ENCODE data around the gene GPR119. TPM values are rescaled to one million over a fixed set of nuclear protein-coding genes. Genes with fewer than 3 reads are reported as not detected.
A peak's percentile ranks its signal among the peaks of the same experiment; 100 is the strongest.

The GPR119 gene
- total and polyA plus RNA-seq, 2 of the 4 experiments (the other 2 are of a cell fraction) = not detected

DNA sequence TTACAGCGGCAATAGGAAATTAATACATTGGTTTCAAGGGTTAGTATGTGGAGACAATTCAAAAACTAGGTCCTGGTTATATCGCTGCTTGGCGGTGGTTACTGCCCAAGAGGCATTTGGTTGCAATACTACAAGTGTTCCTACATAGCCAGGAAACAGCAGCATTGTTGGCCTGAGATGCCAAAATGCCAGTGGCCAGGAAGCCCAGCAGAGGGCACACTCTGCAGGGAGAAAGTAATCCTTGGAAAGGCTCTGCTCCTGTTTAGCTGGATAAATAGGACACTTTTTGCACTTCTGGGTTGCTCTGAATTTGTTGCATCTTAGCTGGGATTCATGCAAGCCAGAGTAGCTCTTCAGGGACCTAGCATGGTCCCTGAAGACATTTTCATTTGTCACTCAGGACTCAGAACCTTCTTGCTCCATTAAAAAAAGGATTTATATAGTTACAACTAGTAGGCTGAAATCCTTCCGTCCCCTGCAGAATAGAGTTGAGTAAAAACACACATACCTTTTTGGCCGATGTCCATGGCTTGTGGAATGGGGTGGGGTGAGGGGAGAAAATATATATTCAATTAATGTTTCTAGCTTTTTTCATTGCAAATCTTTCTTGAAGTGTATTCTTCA lies 8.1 kb upstream of the GPR119 start:
- no CpG with 5 or more reads among the region's 5 CpGs for WGBS, 2 experiments (ENCODE audit: extremely low coverage in 2 of 2, insufficient read length in 1 of 2)
- no peak overlapping the region for H3K4me3 ChIP-seq (ENCODE audit: insufficient read depth, low read depth, low read length)
- no peak overlapping the region for H3K4me2 ChIP-seq (ENCODE audit: low read depth, low read length)
- TF ChIP-seq CEBPB (IDR thresholded peaks at IDR 0.05; ENCODE audit: low read depth, low read length) = no peak
- TF ChIP-seq, protein P1, sequence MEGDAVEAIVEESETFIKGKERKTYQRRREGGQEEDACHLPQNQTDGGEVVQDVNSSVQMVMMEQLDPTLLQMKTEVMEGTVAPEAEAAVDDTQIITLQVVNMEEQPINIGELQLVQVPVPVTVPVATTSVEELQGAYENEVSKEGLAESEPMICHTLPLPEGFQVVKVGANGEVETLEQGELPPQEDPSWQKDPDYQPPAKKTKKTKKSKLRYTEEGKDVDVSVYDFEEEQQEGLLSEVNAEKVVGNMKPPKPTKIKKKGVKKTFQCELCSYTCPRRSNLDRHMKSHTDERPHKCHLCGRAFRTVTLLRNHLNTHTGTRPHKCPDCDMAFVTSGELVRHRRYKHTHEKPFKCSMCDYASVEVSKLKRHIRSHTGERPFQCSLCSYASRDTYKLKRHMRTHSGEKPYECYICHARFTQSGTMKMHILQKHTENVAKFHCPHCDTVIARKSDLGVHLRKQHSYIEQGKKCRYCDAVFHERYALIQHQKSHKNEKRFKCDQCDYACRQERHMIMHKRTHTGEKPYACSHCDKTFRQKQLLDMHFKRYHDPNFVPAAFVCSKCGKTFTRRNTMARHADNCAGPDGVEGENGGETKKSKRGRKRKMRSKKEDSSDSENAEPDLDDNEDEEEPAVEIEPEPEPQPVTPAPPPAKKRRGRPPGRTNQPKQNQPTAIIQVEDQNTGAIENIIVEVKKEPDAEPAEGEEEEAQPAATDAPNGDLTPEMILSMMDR (conservative IDR thresholded peaks at IDR 0.05; ENCODE audit: low read depth, low read length) = peak; percentile 67
- TF ChIP-seq RAD21 (IDR thresholded peaks at IDR 0.05; ENCODE audit: low read length) = peak; percentile 66
- TF ChIP-seq SMC3 (IDR thresholded peaks at IDR 0.05; ENCODE audit: low read depth, low read length) = peak; percentile 62
- no peak overlapping the region for H4K91ac ChIP-seq (ENCODE audit: insufficient read depth, low read depth, low read length)
- no peak overlapping the region for H2BK15ac ChIP-seq (ENCODE audit: low read depth, low read length)
- no peak overlapping the region for H2BK120ac ChIP-seq (ENCODE audit: low read depth, low read length)
- no peaks in the 10 kb centered on the region for H3K9me1 ChIP-seq (ENCODE audit: insufficient read depth, low read length)
- no peak overlapping the region for H2BK20ac ChIP-seq (ENCODE audit: low read depth, low read length)
- H3K9ac ChIP-seq (ENCODE audit: low read depth, low read length) = no peak overlapping the region
- no peak overlapping the region for H4K8ac ChIP-seq (ENCODE audit: low read depth in 2 of 2, low read length in 2 of 2)
- no peak overlapping the region for H3K18ac ChIP-seq (ENCODE audit: low read depth, low read length)
- H3K4me1 ChIP-seq (ENCODE audit: control insufficient read depth, insufficient read depth, low read length) = no peaks in the 10 kb centered on the region
- H4K5ac ChIP-seq (ENCODE audit: low read depth, low read length) = no peak overlapping the region
- H3K56ac ChIP-seq (ENCODE audit: extremely low read depth, insufficient read depth, low read length) = no peak overlapping the region
- H3K27me3 ChIP-seq (ENCODE audit: control insufficient read depth, insufficient read depth, low read length) = peaks cover 10% of the 10 kb centered on the region
- in situ Hi-C loops (cut with MboI; ENCODE audit: low sequenced_read_pairs) = loop anchor here (10.0 to 25.0 kb wide), 2 partner anchors 106 to 521 kb away; no protein-coding TSS in a partner anchor
- H3K27ac ChIP-seq (ENCODE audit: insufficient read depth, low read length) = no peak overlapping the region
- H2BK5ac ChIP-seq (ENCODE audit: low read depth, low read length, poor library complexity, severe bottlenecking) = no peak overlapping the region
- H4K20me1 ChIP-seq (ENCODE audit: insufficient read depth, low read length) = no peaks in the 10 kb centered on the region
- peak; percentile 45 for DNase-seq
- H2AFZ ChIP-seq (replicated peaks; ENCODE audit: low read length, poor library complexity) = no peak overlapping the region
- H3K9me3 ChIP-seq (ENCODE audit: control insufficient read depth, insufficient read depth, low read length) = no peaks in the 10 kb centered on the region
- no peak overlapping the region for H3K23ac ChIP-seq (ENCODE audit: low read depth, low read length)
- peak; percentile 91 for ATAC-seq (ENCODE audit: low read depth)
- intact Hi-C loops (cut with micrococcal nuclease) = loop anchor here (1.0 to 10.0 kb wide), 4 partner anchors 129 to 524 kb away; partner anchors contain the start of gene ZNF280C
- dilution Hi-C loops (cut with HindIII; ENCODE audit: low sequenced_read_pairs, unreplicated experiment) = no loop called here
- no peak overlapping the region for H2AK9ac ChIP-seq (replicated peaks; ENCODE audit: low read depth, low read length, poor library complexity)
- no peak overlapping the region for H2AK5ac ChIP-seq (ENCODE audit: low read depth, low read length)
- H3K14ac ChIP-seq (replicated peaks; ENCODE audit: low read depth, low read length) = no peak overlapping the region
- BruUV-seq (replicated peaks) = no TSS peak
- H3K4ac ChIP-seq (ENCODE audit: low read depth, low read length) = no peak overlapping the region
- H3K79me1 ChIP-seq (ENCODE audit: low read depth in 1 of 2, low read length in 2 of 2) = no peaks in the 10 kb centered on the region
- ChIA-PET CTCF (interaction anchor here (0.6 to 1.5 kb wide), 2 partner anchors 14 to 30 kb away, joined by 4 to 6 read pairs; no protein-coding TSS in a partner anchor), POLR2A (ENCODE audit: unreplicated experiment) (no interaction called here)
- H3K36me3 ChIP-seq (ENCODE audit: control insufficient read depth, insufficient read depth, low read length) = no peaks in the 10 kb centered on the region

Data from IMR-90 (cell line).